Midbrain (tissue), 1 donor: ENCODE data around the gene ANXA10.
"Not testable (repeated sequence)": the region's sequence is repeated elsewhere in the genome, so short reads cannot be mapped to it uniquely, and the experiment has no call there.

ENCODE experiments used
- DNase-seq: peaks from one replicate; lab custom pipeline; 2025; lab: John Stamatoyannopoulos, UW

Gene ANXA10

GRCh38 chr4:168092176-168092712, at the start of gene ANXA10:
ANXA10 (plus strand) TSS chr4:168092537; CDS start chr4:168092701, 164 bp downstream.
- no peak for DNase-seq

GRCh38 chr4:168045354-168045753, 47.0 kb upstream of the ANXA10 start:
- no peak for DNase-seq

GRCh38 chr4:168050002-168050401, 42.3 kb upstream of the ANXA10 start:
- DNase-seq = no peak

- DNase-seq = no peak
These were observed 40.8 kb upstream of the ANXA10 start for GRCh38 chr4:168051526-168051925.

GRCh38 chr4:168057412-168057811, 34.9 kb upstream of the ANXA10 start:
- no peak for DNase-seq

GRCh38 chr4:168059251-168059650, 33.1 kb upstream of the ANXA10 start:
- no peak for DNase-seq

- DNase-seq = no peak
These were observed 29.3 kb upstream of the ANXA10 start for GRCh38 chr4:168063031-168063430.

GRCh38 chr4:168070903-168071302, 21.4 kb upstream of the ANXA10 start:
- DNase-seq = no peak

GRCh38 chr4:168071304-168071703, 21.0 kb upstream of the ANXA10 start:
- DNase-seq = no peak

- no peak for DNase-seq
These were observed 17.5 kb upstream of the ANXA10 start for GRCh38 chr4:168074861-168075260.

GRCh38 chr4:168076989-168077725, 15.2 kb upstream of the ANXA10 start:
- peak; percentile 58 for DNase-seq

- no peak for DNase-seq
These were observed 14.6 kb upstream of the ANXA10 start for GRCh38 chr4:168077726-168078239.

- no peak for DNase-seq
These were observed 10.0 kb upstream of the ANXA10 start for GRCh38 chr4:168082379-168082778.

- no peak for DNase-seq
These were observed 3.6 kb downstream of the ANXA10 start for GRCh38 chr4:168095776-168096406.

- no peak for DNase-seq
These were observed 4.1 kb downstream of the ANXA10 start for GRCh38 chr4:168096407-168096784.

GRCh38 chr4:168097161-168097560, 4.8 kb downstream of the ANXA10 start:
- DNase-seq = no peak

GRCh38 chr4:168098248-168098717, 5.9 kb downstream of the ANXA10 start:
- no peak for DNase-seq

GRCh38 chr4:168099195-168099594, 6.9 kb downstream of the ANXA10 start:
- DNase-seq = no peak

- DNase-seq = no peak
These were observed 8.7 kb downstream of the ANXA10 start for GRCh38 chr4:168101026-168101425.

GRCh38 chr4:168102403-168102802, 10.1 kb downstream of the ANXA10 start:
- DNase-seq = no peak

GRCh38 chr4:168109527-168109926, 17.2 kb downstream of the ANXA10 start:
- no peak for DNase-seq

GRCh38 chr4:168113059-168113458, 20.7 kb downstream of the ANXA10 start:
- not testable (repeated sequence) for DNase-seq

- DNase-seq = no peak
These were observed 25.8 kb downstream of the ANXA10 start for GRCh38 chr4:168118116-168118655.
